Measurements from ENCODE around the gene CAPN2. TPM values are rescaled to one million over a fixed set of nuclear protein-coding genes. Genes with fewer than 3 reads are reported as not detected.
"Not testable (repeated sequence)": the region's sequence is repeated elsewhere in the genome, so short reads cannot be mapped to it uniquely, and the experiment has no call there.

Gene CAPN2
- total RNA-seq, 4 donors from 2014 or later: 134 to 155 (median 148) TPM

DNA sequence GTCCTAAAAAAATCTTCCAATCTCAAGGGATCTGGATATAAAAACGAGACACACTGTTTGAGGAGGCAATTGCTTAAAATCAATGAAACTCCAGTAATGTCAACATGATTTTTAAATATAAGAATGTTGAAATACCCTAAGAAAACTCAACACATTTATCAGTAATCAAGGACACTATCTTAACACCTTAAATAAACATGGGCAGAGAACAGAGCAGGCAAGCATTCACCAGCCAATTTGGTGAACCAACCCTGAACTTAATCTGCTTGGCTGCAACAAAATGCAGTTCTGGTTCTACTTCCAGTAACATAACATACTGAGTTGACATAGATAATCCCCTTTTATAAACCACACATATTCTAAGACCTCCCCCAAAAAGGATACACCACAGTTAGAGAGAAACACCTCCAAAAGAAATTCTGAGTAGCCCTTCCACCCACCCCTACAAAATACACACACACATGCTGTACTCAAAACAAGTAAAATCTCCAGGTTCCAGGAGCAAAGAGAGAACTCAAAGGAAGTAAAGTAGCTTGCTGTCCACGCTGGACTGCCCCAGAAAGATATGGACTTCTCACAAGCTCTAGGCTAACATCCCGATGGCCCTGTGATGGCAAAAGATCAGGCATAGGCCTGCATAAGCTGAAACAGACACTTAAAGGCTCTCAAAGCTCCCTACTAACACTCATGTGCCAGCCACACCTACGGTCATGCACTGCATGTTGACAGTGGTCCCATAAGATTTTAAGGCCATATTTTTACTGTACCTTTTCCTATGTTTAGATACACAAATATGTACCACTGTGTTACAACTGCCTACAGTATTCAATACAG lies 102.9 kb downstream of the CAPN2 start:
- DNase-seq: peak; percentile 14 to 20
- 36 to 48% methylated on average over 4 of the region's 4 CpGs for WGBS, 2 donors
- H3K4me3 ChIP-seq (replicated peaks in 1 of 3): no peak overlapping the region
- peaks cover 14 to 16% of the 10 kb centered on the region in 2 donors for H3K4me1 ChIP-seq
- intact Hi-C loops (cut with DNase I): no loop called here
- TF ChIP-seq POLR2A (IDR thresholded peaks at IDR 0.05): no peak
- TF ChIP-seq, protein P1, sequence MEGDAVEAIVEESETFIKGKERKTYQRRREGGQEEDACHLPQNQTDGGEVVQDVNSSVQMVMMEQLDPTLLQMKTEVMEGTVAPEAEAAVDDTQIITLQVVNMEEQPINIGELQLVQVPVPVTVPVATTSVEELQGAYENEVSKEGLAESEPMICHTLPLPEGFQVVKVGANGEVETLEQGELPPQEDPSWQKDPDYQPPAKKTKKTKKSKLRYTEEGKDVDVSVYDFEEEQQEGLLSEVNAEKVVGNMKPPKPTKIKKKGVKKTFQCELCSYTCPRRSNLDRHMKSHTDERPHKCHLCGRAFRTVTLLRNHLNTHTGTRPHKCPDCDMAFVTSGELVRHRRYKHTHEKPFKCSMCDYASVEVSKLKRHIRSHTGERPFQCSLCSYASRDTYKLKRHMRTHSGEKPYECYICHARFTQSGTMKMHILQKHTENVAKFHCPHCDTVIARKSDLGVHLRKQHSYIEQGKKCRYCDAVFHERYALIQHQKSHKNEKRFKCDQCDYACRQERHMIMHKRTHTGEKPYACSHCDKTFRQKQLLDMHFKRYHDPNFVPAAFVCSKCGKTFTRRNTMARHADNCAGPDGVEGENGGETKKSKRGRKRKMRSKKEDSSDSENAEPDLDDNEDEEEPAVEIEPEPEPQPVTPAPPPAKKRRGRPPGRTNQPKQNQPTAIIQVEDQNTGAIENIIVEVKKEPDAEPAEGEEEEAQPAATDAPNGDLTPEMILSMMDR (IDR thresholded peaks at IDR 0.05): no peak
- H3K27ac ChIP-seq: no peak overlapping the region
- no peaks in the 10 kb centered on the region for H3K27me3 ChIP-seq
- no peaks in the 10 kb centered on the region for H3K9me3 ChIP-seq
- H3K36me3 ChIP-seq: peaks cover 0 to 12% of the 10 kb centered on the region in 2 donors

DNA sequence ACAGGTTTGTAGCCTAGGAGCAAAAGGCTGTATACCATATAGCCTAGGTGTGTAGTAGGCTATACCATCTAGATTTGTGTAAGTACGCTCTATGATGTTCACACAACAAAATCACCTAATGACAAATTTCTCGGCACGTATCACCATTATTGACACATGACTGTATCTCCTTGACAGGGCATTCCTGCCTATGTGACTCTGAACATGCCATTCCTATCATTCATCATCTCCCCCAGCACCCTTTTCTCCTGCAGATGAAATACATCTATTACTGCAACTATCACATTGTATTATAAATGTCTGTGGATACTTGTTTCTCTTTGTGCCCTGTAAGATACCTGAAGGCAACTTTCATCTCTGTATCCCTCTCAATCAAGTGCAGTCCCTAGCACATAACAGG lies 103.5 kb downstream of the CAPN2 start:
- H3K9me3 ChIP-seq: no peaks in the 10 kb centered on the region
- no peak overlapping the region for H3K4me3 ChIP-seq (replicated peaks in 1 of 3)
- 91 to 92% methylated on average over 3 of the region's 3 CpGs for WGBS, 2 donors
- peaks cover 14 to 16% of the 10 kb centered on the region in 2 donors for H3K4me1 ChIP-seq
- H3K27me3 ChIP-seq: no peaks in the 10 kb centered on the region
- H3K27ac ChIP-seq: no peak overlapping the region
- intact Hi-C loops (cut with DNase I): no loop called here
- DNase-seq: no peak
- TF ChIP-seq, protein P1 (IDR thresholded peaks at IDR 0.05): no peak
- TF ChIP-seq POLR2A (IDR thresholded peaks at IDR 0.05): no peak
- peaks cover 0 to 12% of the 10 kb centered on the region in 2 donors for H3K36me3 ChIP-seq

DNA sequence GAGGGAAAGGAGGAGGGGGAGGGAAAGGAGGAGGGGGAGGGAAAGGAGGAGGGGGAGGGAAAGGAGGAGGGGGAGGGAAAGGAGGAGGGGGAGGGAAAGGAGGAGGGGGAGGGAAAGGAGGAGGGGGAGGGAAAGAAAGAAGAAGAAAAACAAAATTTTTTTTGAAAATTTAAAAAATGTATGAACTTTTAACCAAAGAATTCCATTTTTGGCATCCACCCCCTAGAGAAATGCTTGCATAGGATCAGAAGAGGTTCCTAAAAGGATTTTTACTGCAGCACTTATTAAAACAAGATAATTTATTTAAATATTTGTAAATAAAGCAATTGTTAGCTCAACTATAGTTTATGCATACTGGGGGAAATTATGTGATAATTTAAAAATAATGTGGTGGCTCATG lies 104.9 kb downstream of the CAPN2 start:
- H3K4me1 ChIP-seq: peaks cover 14 to 16% of the 10 kb centered on the region in 2 donors
- intact Hi-C loops (cut with DNase I); H3K27ac ChIP-seq; H3K9me3 ChIP-seq; DNase-seq; H3K36me3 ChIP-seq; H3K4me3 ChIP-seq (replicated peaks in 1 of 3); H3K27me3 ChIP-seq: not testable (repeated sequence)

DNA sequence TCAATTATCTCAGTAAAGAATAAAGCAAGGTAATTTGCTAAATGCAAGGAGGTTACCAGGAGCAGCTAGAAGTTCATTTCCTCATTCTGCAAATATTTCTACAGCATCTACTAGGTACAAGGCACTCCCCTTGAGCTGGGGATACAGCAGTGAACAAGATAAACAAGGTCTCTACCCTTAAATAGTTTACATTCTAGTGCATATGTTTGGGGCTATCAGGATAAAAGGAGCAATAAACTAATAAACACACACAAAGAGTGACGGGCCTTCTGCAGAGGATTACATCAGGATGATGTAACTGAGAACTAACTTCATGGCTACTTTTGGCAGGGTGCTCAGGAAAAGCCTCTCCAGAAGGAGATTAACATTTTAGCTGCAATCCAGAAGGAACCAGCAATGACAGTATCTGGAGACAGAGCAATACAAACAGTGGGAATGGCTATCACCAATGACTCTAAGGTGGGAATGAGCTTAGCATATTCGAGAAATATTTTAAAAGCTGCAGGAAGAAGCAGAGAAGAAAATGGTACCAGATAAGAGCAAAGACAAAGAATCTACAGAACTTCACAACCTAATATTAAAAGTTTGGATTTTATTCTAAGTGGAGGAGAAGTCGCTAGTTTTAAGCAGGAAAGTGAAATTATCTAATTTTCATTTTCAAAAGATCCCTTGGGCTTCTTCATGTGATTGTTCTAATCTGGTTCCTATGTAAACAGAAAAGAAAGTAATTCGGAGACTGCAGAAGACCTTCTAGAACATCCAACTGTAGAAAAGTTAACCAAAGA lies 107.6 kb downstream of the CAPN2 start:
- 65 to 67% methylated on average over 4 of the region's 4 CpGs for WGBS, 2 donors
- intact Hi-C loops (cut with DNase I): no loop called here
- H3K36me3 ChIP-seq: no peaks in the 10 kb centered on the region
- DNase-seq: no peak
- H3K4me1 ChIP-seq: peaks cover 15 to 16% of the 10 kb centered on the region in 2 donors
- no peaks in the 10 kb centered on the region for H3K9me3 ChIP-seq
- H3K27ac ChIP-seq: no peak overlapping the region
- H3K4me3 ChIP-seq (replicated peaks in 1 of 3): no peak overlapping the region
- TF ChIP-seq POLR2A (IDR thresholded peaks at IDR 0.05): no peak
- TF ChIP-seq, protein P1 (IDR thresholded peaks at IDR 0.05): no peak
- H3K27me3 ChIP-seq: no peaks in the 10 kb centered on the region

DNA sequence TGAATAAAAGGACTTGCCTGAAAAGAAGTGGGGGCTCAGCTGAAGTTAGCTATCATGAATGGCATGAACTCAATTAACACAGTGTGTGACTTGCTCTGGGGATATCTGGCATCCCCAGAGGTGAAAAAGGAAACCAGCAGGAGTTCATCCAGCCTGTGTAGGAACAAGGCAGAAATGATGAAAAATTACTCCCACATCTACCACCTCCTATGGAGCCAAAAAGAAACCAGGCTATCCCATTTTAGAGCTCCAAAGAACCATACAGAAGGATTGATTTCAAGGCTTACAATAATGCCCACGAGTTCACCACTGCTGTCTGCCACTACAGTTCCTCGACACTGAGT lies 108.1 kb downstream of the CAPN2 start:
- WGBS, 2 donors: 66 to 78% methylated on average over 2 of the region's 2 CpGs
- no peaks in the 10 kb centered on the region for H3K36me3 ChIP-seq
- no peak overlapping the region for H3K27ac ChIP-seq
- H3K9me3 ChIP-seq: no peaks in the 10 kb centered on the region
- TF ChIP-seq, protein P1 (IDR thresholded peaks at IDR 0.05): no peak
- no peak for TF ChIP-seq POLR2A (IDR thresholded peaks at IDR 0.05)
- intact Hi-C loops (cut with DNase I): no loop called here
- peaks cover 10 to 15% of the 10 kb centered on the region in 2 donors for H3K4me1 ChIP-seq
- no peaks in the 10 kb centered on the region for H3K27me3 ChIP-seq
- DNase-seq: no peak
- H3K4me3 ChIP-seq (replicated peaks in 1 of 3): no peak overlapping the region
